Glutamatergic neuron (in vitro differentiated cells): ENCODE measurements around the gene FHOD3. TPM values are rescaled to one million over a fixed set of nuclear protein-coding genes. Genes with fewer than 3 reads are reported as not detected.

Experiments
- DNase-seq: peaks from one replicate; pipeline ENCODE4 v3.0.0; 2022
- H3K27ac Mint-ChIP-seq: one replicate; pipeline ENCODE4 v1.8.0; 2020; ENCODE audit warnings: mild to moderate bottlenecking, mixed read lengths, inconsistent platforms; ENCODE audit not compliant: unreplicated experiment
- H3K27me3 Mint-ChIP-seq: one replicate; pipeline ENCODE4 v1.8.0; 2020; ENCODE audit warnings: mild to moderate bottlenecking, moderate library complexity, mixed read lengths, inconsistent platforms; ENCODE audit not compliant: unreplicated experiment
- H3K36me3 Mint-ChIP-seq: one replicate; pipeline ENCODE4 v1.8.0; 2020; ENCODE audit warnings: mild to moderate bottlenecking, mixed read lengths, inconsistent platforms; ENCODE audit not compliant: unreplicated experiment
- H3K4me1 Mint-ChIP-seq: one replicate; pipeline ENCODE4 v1.8.0; 2020; ENCODE audit warnings: mild to moderate bottlenecking, low read depth, mixed read lengths, inconsistent platforms; ENCODE audit not compliant: unreplicated experiment
- H3K4me3 Mint-ChIP-seq: one replicate; pipeline ENCODE4 v1.8.0; 2020; ENCODE audit warnings: mild to moderate bottlenecking, mixed read lengths, inconsistent platforms; ENCODE audit not compliant: unreplicated experiment
- H3K9me3 Mint-ChIP-seq: one replicate; pipeline ENCODE4 v1.8.0; 2020; ENCODE audit warnings: mild to moderate bottlenecking, moderate library complexity, mixed read lengths, inconsistent platforms; ENCODE audit not compliant: unreplicated experiment
- total RNA-seq: library from RNA; stranded (reverse); fragmentation: NEBNext Ultra II Directional; extraction: Animal tissue kit (Norgen Biotek cat#: 25700); gene quantifications from one replicate; pipeline ENCODE4 v1.2.1, GENCODE V29; 2021; ENCODE audit not compliant: unreplicated experiment
- TF ChIP-seq, protein P1 (sequence below): fragments of 200-600 bp; sonication (generic); IDR thresholded peaks from one replicate; pipeline ENCODE4 v1.5.0; 2021; ENCODE audit not compliant: partially characterized antibody, unreplicated experiment

The FHOD3 gene
- total RNA-seq, 1 donor from 2014 or later = 21.2 TPM

- no peak for DNase-seq
- H3K9me3 Mint-ChIP-seq = no peaks in the 10 kb centered on the region
- no peak overlapping the region for H3K27ac Mint-ChIP-seq
- peaks cover 8% of the 10 kb centered on the region for H3K27me3 Mint-ChIP-seq
- TF ChIP-seq, protein P1, sequence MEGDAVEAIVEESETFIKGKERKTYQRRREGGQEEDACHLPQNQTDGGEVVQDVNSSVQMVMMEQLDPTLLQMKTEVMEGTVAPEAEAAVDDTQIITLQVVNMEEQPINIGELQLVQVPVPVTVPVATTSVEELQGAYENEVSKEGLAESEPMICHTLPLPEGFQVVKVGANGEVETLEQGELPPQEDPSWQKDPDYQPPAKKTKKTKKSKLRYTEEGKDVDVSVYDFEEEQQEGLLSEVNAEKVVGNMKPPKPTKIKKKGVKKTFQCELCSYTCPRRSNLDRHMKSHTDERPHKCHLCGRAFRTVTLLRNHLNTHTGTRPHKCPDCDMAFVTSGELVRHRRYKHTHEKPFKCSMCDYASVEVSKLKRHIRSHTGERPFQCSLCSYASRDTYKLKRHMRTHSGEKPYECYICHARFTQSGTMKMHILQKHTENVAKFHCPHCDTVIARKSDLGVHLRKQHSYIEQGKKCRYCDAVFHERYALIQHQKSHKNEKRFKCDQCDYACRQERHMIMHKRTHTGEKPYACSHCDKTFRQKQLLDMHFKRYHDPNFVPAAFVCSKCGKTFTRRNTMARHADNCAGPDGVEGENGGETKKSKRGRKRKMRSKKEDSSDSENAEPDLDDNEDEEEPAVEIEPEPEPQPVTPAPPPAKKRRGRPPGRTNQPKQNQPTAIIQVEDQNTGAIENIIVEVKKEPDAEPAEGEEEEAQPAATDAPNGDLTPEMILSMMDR = no peak
- no peaks in the 10 kb centered on the region for H3K4me1 Mint-ChIP-seq
- H3K36me3 Mint-ChIP-seq = peaks cover 6% of the 10 kb centered on the region
- no peak overlapping the region for H3K4me3 Mint-ChIP-seq
Observed at GRCh38 chr18:36328385-36328858, 30.9 kb downstream of the FHOD3 start.

DNA sequence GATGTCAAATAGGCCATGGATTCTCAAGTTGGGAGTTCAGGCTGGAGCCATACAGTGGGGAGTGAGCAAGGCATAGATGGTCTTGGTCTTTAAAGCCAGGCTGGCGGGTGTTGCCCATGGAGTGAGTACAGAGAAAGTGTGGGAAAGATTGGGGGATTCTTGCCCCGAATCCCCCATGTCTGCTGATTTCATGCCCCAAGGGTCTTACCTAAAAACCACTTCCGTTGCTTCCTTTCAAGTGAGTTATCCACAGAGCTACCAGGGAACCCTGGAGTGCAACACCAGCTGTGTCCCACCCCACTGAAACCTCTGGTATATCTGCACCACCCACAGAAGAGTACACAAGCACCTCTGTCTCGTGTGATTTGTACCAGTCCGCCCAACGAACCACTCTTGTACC, 31.4 kb downstream of the FHOD3 start:
- Mint-ChIP-seq H3K4me1 (no peaks in the 10 kb centered on the region), H3K4me3 (no peak overlapping the region), H3K9me3 (no peaks in the 10 kb centered on the region), H3K36me3 (peaks cover 6% of the 10 kb centered on the region), H3K27ac (no peak overlapping the region), H3K27me3 (peaks cover 8% of the 10 kb centered on the region)
- DNase-seq = no peak
- TF ChIP-seq, protein P1 = no peak

DNA sequence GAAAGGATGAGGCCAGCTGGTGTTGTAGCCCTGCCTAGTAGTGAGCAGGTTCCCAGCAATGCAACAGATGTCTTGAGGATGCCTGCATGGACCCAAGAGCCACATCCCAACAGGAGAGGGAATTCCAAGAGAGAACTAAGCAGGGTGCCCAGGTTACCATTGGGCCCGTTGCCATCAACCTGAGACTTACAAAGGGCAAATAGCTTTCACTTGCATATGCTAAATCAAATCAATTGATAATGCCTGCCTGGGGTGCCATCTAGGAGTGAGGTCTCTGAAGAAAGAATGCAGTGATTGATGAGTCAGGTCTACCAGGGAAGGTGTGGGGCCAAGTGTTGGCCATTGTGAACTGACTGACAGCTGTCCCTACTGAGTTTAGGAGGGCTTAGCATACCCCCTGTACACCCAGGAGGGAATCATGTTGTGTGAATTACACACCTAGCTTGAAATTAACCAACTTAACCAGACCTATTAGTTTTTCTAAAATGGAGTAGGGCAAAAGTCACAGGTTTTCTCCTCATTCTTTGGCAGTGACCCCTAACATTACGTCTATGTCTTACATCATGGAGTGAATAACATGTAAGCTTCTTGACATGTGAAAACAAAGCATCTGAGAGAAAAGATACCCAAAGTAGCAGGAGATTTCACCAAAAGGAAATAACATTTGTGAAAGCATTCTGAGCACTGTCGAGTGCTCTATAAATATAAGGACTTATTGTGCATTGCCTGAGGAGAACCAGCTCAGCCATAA, 32.3 kb downstream of the FHOD3 start:
- Mint-ChIP-seq H3K4me3 (no peak overlapping the region), H3K9me3 (no peaks in the 10 kb centered on the region), H3K27ac (no peak overlapping the region), H3K27me3 (peaks cover 8% of the 10 kb centered on the region), H3K36me3 (peaks cover 6% of the 10 kb centered on the region), H3K4me1 (peaks cover 6% of the 10 kb centered on the region)
- DNase-seq = no peak
- TF ChIP-seq, protein P1 = no peak

DNA sequence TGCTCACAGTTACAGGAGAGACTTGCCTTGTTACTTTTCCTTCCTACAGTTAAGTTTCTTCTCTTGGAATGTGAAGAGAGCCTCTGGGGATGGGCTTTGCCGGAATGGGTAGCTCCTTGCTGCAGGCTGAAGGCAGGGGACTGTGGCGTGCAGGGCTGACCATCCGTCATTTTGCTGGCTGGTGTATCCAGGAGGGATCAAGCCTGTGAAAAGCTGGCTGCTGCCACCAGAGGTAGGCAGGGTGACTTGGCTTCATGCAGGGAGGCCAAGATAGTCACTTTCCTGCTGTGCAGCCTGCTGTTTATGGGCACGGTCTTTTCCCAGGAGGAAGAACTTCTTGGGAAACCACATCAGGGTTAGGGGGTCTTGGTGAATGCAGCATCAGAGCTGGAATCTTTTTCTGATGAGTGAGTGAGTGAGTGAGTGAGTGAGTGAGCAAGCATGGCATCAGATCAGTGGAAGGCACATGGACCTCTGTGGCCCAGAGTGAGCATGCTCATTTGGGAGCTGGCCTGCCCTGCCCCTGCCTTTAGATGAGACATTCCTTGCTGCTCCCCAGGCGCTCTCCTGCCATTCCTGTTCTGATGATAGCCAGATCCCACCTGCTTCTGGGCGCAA, 33.0 kb downstream of the FHOD3 start:
- Mint-ChIP-seq H3K4me1 (peaks cover 6% of the 10 kb centered on the region), H3K4me3 (no peak overlapping the region), H3K27ac (no peak overlapping the region), H3K36me3 (peaks cover 6% of the 10 kb centered on the region), H3K9me3 (no peaks in the 10 kb centered on the region), H3K27me3 (peaks cover 8% of the 10 kb centered on the region)
- DNase-seq = no peak
- TF ChIP-seq, protein P1 = no peak

DNA sequence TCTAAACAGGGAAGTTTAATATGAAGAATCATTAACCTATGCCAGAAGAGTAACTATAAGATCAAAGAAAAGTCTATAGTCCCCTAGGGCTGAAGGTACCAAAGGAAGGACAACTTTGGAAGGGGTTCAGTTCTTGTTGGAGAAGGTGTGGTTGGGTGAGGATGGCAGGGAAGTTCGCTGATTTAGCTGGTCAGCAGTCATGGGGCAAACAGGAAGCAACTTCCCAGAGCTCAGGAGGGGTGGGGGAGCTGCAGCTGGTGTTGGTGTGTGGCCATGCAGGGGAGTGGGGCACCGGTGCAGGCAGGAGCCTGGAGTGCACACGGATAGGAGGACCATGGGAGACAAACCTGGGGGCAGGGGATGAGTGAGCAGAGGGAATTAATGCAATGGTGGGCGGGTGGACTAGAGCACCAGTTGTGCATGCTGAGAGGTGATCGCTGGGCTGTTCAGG, 34.0 kb downstream of the FHOD3 start:
- H3K27ac Mint-ChIP-seq = no peak overlapping the region
- peaks cover 6% of the 10 kb centered on the region for H3K36me3 Mint-ChIP-seq
- DNase-seq = no peak
- peaks cover 6% of the 10 kb centered on the region for H3K4me1 Mint-ChIP-seq
- TF ChIP-seq, protein P1 = no peak
- peaks cover 8% of the 10 kb centered on the region for H3K27me3 Mint-ChIP-seq
- H3K9me3 Mint-ChIP-seq = no peaks in the 10 kb centered on the region
- no peak overlapping the region for H3K4me3 Mint-ChIP-seq
